HCT116 (cell line): ENCODE results near the gene VRK1. TPM values are rescaled to one million over a fixed set of nuclear protein-coding genes. Genes with fewer than 3 reads are reported as not detected.

Experiments
- ATAC-seq: fragments of 200-7000 bp; cut with Tn5 transposase; 2 replicates; pipeline ENCODE4 v1.9.1; 2020; ENCODE audit warnings: mild to moderate bottlenecking, moderate library complexity
- BruUV-seq: library from RNA; stranded (reverse); fragments of 400-500 nt; replicated peaks from 2 replicates; lab custom pipeline; 2021; lab: Mats Ljungman, UMichigan
- CTCF ChIA-PET: fragments of 300-600 bp; sonication (Branson Sonifier 250); formaldehyde crosslinking; loops from one replicate; lab custom pipeline; 2021; ENCODE audit warnings: antibody characterized with exemption; lab: Charles Lee
- POLR2A ChIA-PET: fragments of 300-600, 350-600 bp; sonication (Branson Sonifier 250); formaldehyde crosslinking; loops from one replicate; lab custom pipeline; 2021; ENCODE audit warnings: antibody characterized with exemption; lab: Charles Lee
- RAD21 ChIA-PET, 2 experiments: fragments of 300-600 bp; sonication (Branson Sonifier 250); formaldehyde crosslinking; loops; one replicate each; lab custom pipeline; 2023; ENCODE audit warnings: low total read pairs in 2 of 2; ENCODE audit not compliant: uncharacterized antibody in 2 of 2, unreplicated experiment in 2 of 2, low non-redundant PET in 1 of 2; lab: Charles Lee
- DNase-seq: peaks from one replicate; pipeline ENCODE4 v3.0.0-alpha.2; 2010; ENCODE audit warnings: low read depth, low spot score
- H2AFZ ChIP-seq: fragments of 200-600 bp; shearing (Covaris generic), sonication (generic); 2 replicates; pipeline ENCODE4 v1.6.1; 2017; ENCODE audit warnings: low read depth, mixed run types, mixed read lengths, antibody characterized with exemption, low read length; ENCODE audit not compliant: poor library complexity, severe bottlenecking
- H3K27ac ChIP-seq: 2 replicates; pipeline ENCODE4 v1.5.1; 2012; ENCODE audit warnings: low read depth, low read length
- H3K27me3 ChIP-seq: fragments of 200-600 bp; sonication (generic); 2 replicates; pipeline ENCODE4 v1.6.1; 2016; ENCODE audit warnings: mixed run types, low read length, mixed read lengths; ENCODE audit not compliant: insufficient read depth
- H3K36me3 ChIP-seq, 2 experiments: fragments of 200-500 bp in 1 of 2; fragments of 200-600 bp in 1 of 2; sonication (Bioruptor generic) in 1 of 2; sonication (generic) in 1 of 2; 2 replicates each; pipeline versions ENCODE4 v1.5.1 to v1.6.1; 2014 to 2016; ENCODE audit warnings: low read length in 2 of 2, inconsistent platforms in 1 of 2, mixed read lengths in 1 of 2, mixed run types in 1 of 2; ENCODE audit not compliant: insufficient read depth in 2 of 2, control insufficient read depth in 1 of 2
- H3K4me1 ChIP-seq, 2 experiments: fragments of 200-600 bp in 1 of 2; sonication (generic) in 1 of 2; 2 replicates each; pipeline versions ENCODE4 v1.5.1 to v1.6.1; 2012 to 2017; ENCODE audit warnings: low read length in 2 of 2, inconsistent platforms in 1 of 2, mild to moderate bottlenecking in 1 of 2, mixed read lengths in 1 of 2, mixed run types in 1 of 2, moderate library complexity in 1 of 2; ENCODE audit not compliant: insufficient read depth in 2 of 2, control insufficient read depth in 1 of 2
- H3K4me2 ChIP-seq: fragments of 200-600 bp; sonication (generic); 2 replicates; pipeline ENCODE4 v1.6.1; 2017; ENCODE audit warnings: mixed run types, low read length, mixed read lengths
- H3K4me3 ChIP-seq, 2 experiments: fragments of 200-600 bp in 1 of 2; sonication (generic) in 1 of 2; replicated peaks in 1 of 2; 2 replicates each; pipeline ENCODE4 v1.5.1; 2011 to 2016; ENCODE audit warnings: low read length in 2 of 2, control low read depth in 1 of 2, low read depth in 1 of 2, mild to moderate bottlenecking in 1 of 2, mixed read lengths in 1 of 2, mixed run types in 1 of 2
- H3K79me2 ChIP-seq: fragments of 200-600 bp; sonication (generic); 2 replicates; pipeline ENCODE4 v1.6.1; 2017; ENCODE audit warnings: mild to moderate bottlenecking, mixed run types, low read length, moderate library complexity, mixed read lengths; ENCODE audit not compliant: insufficient read depth
- H3K9ac ChIP-seq: fragments of 200-600 bp; sonication (generic); 2 replicates; pipeline ENCODE4 v1.6.1; 2016; ENCODE audit warnings: low read length, mixed read lengths
- H3K9me2 ChIP-seq: fragments of 200-600 bp; sonication (generic), shearing (Covaris generic); 2 replicates; pipeline ENCODE4 v1.6.1; 2017; ENCODE audit warnings: mixed run types, mild to moderate bottlenecking, moderate library complexity; ENCODE audit not compliant: insufficient read depth
- H3K9me3 ChIP-seq, 2 experiments: fragments of 200-500 bp in 1 of 2; fragments of 200-600 bp in 1 of 2; sonication (Bioruptor generic) in 1 of 2; sonication (generic) in 1 of 2; 2 replicates each; pipeline ENCODE4 v1.6.1; 2014 to 2017; ENCODE audit warnings: low read length in 2 of 2, mixed read lengths in 2 of 2, inconsistent platforms in 1 of 2, low read depth in 1 of 2, mild to moderate bottlenecking in 1 of 2, mixed run types in 1 of 2, moderate library complexity in 1 of 2; ENCODE audit not compliant: control insufficient read depth in 1 of 2, insufficient read depth in 1 of 2
- H4K20me1 ChIP-seq: fragments of 200-600 bp; sonication (generic), shearing (Covaris generic); 2 replicates; pipeline ENCODE4 v1.6.1; 2017; ENCODE audit warnings: mixed run types, mild to moderate bottlenecking, moderate library complexity; ENCODE audit not compliant: insufficient read depth
- ATF3 ChIP-seq: IDR thresholded peaks from 2 replicates; pipeline ENCODE4 v1.6.1; 2012
- CEBPB ChIP-seq: IDR thresholded peaks from 2 replicates; pipeline ENCODE4 v1.6.1; 2012; ENCODE audit warnings: low read depth
- EZH2phosphoT487 ChIP-seq: fragments of 200-600 bp; IDR thresholded peaks from 2 replicates; pipeline ENCODE4 v1.6.1; 2018; ENCODE audit warnings: antibody characterized with exemption, borderline replicate concordance
- RAD21 ChIP-seq: IDR thresholded peaks from 2 replicates; pipeline ENCODE4 v1.6.1; 2012; ENCODE audit warnings: low read depth, mild to moderate bottlenecking
- SIN3A ChIP-seq: IDR thresholded peaks from 2 replicates; pipeline ENCODE4 v1.6.1; 2012; ENCODE audit warnings: low read depth
- YY1 ChIP-seq: IDR thresholded peaks from 2 replicates; pipeline ENCODE4 v1.6.1; 2011; ENCODE audit warnings: low read length, low read depth, moderate library complexity, mild to moderate bottlenecking; ENCODE audit not compliant: insufficient replicate concordance; ENCODE audit errors: extremely low read depth
- ZBTB33 ChIP-seq: IDR thresholded peaks from 2 replicates; pipeline ENCODE4 v1.6.1; 2011; ENCODE audit warnings: mild to moderate bottlenecking, low read length, moderate library complexity; ENCODE audit not compliant: insufficient replicate concordance; ENCODE audit errors: extremely low read depth
- ZFX ChIP-seq: fragments of 450-650 bp; IDR thresholded peaks from 2 replicates; pipeline ENCODE4 v1.6.1; 2017
- intact Hi-C: fragments of 100-400 bp; cut with micrococcal nuclease; formaldehyde crosslinking; loops from 2 replicates; pipeline ENCODE4 v1.10.0; 2022
- total RNA-seq: library from RNA; stranded (reverse); gene quantifications from one replicate; pipeline ENCODE4 v1.2.1, GENCODE V29; 2021; ENCODE audit not compliant: unreplicated experiment
- TF ChIP-seq, protein P1 (sequence below), 3 experiments: fragments of 200-600 bp in 1 of 3; sonication (generic) in 1 of 3; IDR thresholded peaks in 2 of 3; conservative IDR thresholded peaks in 1 of 3; 2 replicates each; pipeline ENCODE4 v1.5.1; 2012 to 2017; ENCODE audit warnings: low read depth in 2 of 3, low read length in 2 of 3, antibody characterized with exemption in 1 of 3, borderline replicate concordance in 1 of 3, control low read depth in 1 of 3, mild to moderate bottlenecking in 1 of 3, mixed read lengths in 1 of 3, mixed run types in 1 of 3, moderate library complexity in 1 of 3; ENCODE audit not compliant: insufficient read depth in 1 of 3
- TF ChIP-seq, protein P2 (sequence below): IDR thresholded peaks from 2 replicates; pipeline ENCODE4 v1.6.1; 2012
- TF ChIP-seq, protein P3 (sequence below): IDR thresholded peaks from 2 replicates; pipeline ENCODE4 v1.6.1; 2012; ENCODE audit warnings: low read depth

Gene VRK1
- total RNA-seq, 1 experiment from 2014 or later, result 51.4 TPM

GRCh38 chr14:96867634-96868033, 70.5 kb downstream of the VRK1 start:
- Histone ChIP-seq H3K27ac (no peak overlapping the region), H3K36me3 (peaks cover 0 to 17% of the 10 kb centered on the region in 2 experiments; a peak in 2 of 4 replicates), H3K4me2 (no peak overlapping the region), H3K9me2 (no peaks in the 10 kb centered on the region), H3K4me1 (no peaks in the 10 kb centered on the region), H3K79me2 (peaks cover 77% of the 10 kb centered on the region), H4K20me1 (peaks cover 7% of the 10 kb centered on the region; the same call in 1 of the 2 replicates), H3K27me3 (no peaks in the 10 kb centered on the region), H3K4me3 (no peak overlapping the region), H3K9me3 (no peaks in the 10 kb centered on the region), H3K9ac (no peak overlapping the region), H2AFZ (no peak overlapping the region)
- CTCF ChIA-PET, result no interaction called here
- intact Hi-C loops, result no loop called here
- POLR2A ChIA-PET, result no interaction called here
- TF ChIP-seq, protein P1, sequence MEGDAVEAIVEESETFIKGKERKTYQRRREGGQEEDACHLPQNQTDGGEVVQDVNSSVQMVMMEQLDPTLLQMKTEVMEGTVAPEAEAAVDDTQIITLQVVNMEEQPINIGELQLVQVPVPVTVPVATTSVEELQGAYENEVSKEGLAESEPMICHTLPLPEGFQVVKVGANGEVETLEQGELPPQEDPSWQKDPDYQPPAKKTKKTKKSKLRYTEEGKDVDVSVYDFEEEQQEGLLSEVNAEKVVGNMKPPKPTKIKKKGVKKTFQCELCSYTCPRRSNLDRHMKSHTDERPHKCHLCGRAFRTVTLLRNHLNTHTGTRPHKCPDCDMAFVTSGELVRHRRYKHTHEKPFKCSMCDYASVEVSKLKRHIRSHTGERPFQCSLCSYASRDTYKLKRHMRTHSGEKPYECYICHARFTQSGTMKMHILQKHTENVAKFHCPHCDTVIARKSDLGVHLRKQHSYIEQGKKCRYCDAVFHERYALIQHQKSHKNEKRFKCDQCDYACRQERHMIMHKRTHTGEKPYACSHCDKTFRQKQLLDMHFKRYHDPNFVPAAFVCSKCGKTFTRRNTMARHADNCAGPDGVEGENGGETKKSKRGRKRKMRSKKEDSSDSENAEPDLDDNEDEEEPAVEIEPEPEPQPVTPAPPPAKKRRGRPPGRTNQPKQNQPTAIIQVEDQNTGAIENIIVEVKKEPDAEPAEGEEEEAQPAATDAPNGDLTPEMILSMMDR (IDR thresholded peaks at IDR 0.05 in 2 of 3, conservative IDR thresholded peaks at IDR 0.05 in 1 of 3; ENCODE audit: borderline replicate concordance in 1 of 3, insufficient read depth in 1 of 3, low read depth in 2 of 3, low read length in 2 of 3), result no peak
- no TSS peak for BruUV-seq
- RAD21 ChIA-PET, result no interaction called here
- DNase-seq (no peak), ATAC-seq (no peak)

DNA sequence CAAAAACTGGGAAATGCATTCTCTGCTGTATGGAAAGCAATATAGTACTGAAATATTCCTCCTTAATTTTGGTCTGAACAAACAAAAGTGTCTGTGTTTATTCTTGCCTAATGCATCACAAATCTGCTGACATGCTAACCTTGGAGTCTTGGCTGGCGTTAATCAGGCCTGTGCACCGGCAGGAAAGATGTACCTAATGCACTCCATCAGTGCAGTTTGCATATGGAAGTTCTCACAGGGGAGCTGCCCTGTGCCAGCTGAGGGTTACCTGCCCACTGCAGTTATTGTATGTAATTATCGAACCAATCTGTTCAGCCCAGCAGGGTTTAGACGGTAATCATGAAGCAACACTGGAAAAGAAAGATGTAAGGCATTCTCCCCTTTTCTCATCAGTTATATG, 76.9 kb downstream of the VRK1 start:
- H4K20me1 ChIP-seq, result no peaks in the 10 kb centered on the region
- DNase-seq, result no peak
- no peak overlapping the region for H3K4me3 ChIP-seq
- intact Hi-C loops, result no loop called here
- H3K4me1 ChIP-seq, result no peaks in the 10 kb centered on the region
- ChIA-PET CTCF (interaction anchor here (1.8 kb wide), 1 partner anchor 21 kb away, joined by 6 read pairs; no protein-coding TSS in a partner anchor), RAD21 (no interaction called here), POLR2A (no interaction called here)
- no peak overlapping the region for H3K9ac ChIP-seq
- no peaks in the 10 kb centered on the region for H3K9me3 ChIP-seq
- no TSS peak for BruUV-seq
- H2AFZ ChIP-seq, result no peak overlapping the region
- peaks cover 2 to 15% of the 10 kb centered on the region in 2 experiments; a peak in 3 of 4 replicates for H3K36me3 ChIP-seq
- H3K27ac ChIP-seq, result no peak overlapping the region
- H3K27me3 ChIP-seq, result no peaks in the 10 kb centered on the region
- ATAC-seq, result no peak
- no peak overlapping the region for H3K4me2 ChIP-seq
- H3K9me2 ChIP-seq, result no peaks in the 10 kb centered on the region
- peaks cover 31% of the 10 kb centered on the region for H3K79me2 ChIP-seq
- TF ChIP-seq RAD21 (no peak), ZFX (no peak), CEBPB (no peak), SIN3A (no peak), ATF3 (no peak), EZH2phosphoT487 (no peak), YY1 (no peak), ZBTB33 (no peak)
- TF ChIP-seq, protein P2, sequence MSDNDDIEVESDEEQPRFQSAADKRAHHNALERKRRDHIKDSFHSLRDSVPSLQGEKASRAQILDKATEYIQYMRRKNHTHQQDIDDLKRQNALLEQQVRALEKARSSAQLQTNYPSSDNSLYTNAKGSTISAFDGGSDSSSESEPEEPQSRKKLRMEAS, result no peak
- TF ChIP-seq, protein P3, sequence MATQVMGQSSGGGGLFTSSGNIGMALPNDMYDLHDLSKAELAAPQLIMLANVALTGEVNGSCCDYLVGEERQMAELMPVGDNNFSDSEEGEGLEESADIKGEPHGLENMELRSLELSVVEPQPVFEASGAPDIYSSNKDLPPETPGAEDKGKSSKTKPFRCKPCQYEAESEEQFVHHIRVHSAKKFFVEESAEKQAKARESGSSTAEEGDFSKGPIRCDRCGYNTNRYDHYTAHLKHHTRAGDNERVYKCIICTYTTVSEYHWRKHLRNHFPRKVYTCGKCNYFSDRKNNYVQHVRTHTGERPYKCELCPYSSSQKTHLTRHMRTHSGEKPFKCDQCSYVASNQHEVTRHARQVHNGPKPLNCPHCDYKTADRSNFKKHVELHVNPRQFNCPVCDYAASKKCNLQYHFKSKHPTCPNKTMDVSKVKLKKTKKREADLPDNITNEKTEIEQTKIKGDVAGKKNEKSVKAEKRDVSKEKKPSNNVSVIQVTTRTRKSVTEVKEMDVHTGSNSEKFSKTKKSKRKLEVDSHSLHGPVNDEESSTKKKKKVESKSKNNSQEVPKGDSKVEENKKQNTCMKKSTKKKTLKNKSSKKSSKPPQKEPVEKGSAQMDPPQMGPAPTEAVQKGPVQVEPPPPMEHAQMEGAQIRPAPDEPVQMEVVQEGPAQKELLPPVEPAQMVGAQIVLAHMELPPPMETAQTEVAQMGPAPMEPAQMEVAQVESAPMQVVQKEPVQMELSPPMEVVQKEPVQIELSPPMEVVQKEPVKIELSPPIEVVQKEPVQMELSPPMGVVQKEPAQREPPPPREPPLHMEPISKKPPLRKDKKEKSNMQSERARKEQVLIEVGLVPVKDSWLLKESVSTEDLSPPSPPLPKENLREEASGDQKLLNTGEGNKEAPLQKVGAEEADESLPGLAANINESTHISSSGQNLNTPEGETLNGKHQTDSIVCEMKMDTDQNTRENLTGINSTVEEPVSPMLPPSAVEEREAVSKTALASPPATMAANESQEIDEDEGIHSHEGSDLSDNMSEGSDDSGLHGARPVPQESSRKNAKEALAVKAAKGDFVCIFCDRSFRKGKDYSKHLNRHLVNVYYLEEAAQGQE, result no peak
